SK-N-SH treated with all-trans-retinoic acid at 6 μM for 48 hours (cell line): ENCODE results near the gene EDEM3.

Experiments used
- BACH2 ChIP-seq: fragments of 250-450 bp; sonication (Bioruptor Pico); IDR thresholded peaks from 2 replicates; pipeline ENCODE4 v1.9.0; 2021; ENCODE audit warnings: mild to moderate bottlenecking, borderline replicate concordance
- CSRNP3 ChIP-seq: fragments of 250-450 bp; sonication (Bioruptor Pico); IDR thresholded peaks from 2 replicates; pipeline ENCODE4 v1.5.1; 2021; ENCODE audit warnings: mild to moderate bottlenecking, moderate library complexity
- PPARA ChIP-seq: fragments of 250-450 bp; sonication (Bioruptor Pico); IDR thresholded peaks from 2 replicates; pipeline ENCODE4 v1.5.0; 2020; ENCODE audit warnings: mild to moderate bottlenecking, borderline replicate concordance
- RARB ChIP-seq: fragments of 250-450 bp; sonication (Bioruptor Pico); IDR thresholded peaks from 2 replicates; pipeline ENCODE4 v1.8.0; 2021; ENCODE audit warnings: mild to moderate bottlenecking, moderate library complexity
- ZC3H10 ChIP-seq: fragments of 250-450 bp; sonication (Bioruptor Pico); IDR thresholded peaks from 2 replicates; pipeline ENCODE4 v1.5.1; 2021; ENCODE audit warnings: mild to moderate bottlenecking, moderate library complexity
- ZNF565 ChIP-seq: fragments of 450-650 bp; formaldehyde crosslinking; conservative IDR thresholded peaks from 2 replicates; pipeline ENCODE4 v1.5.0; 2020; ENCODE audit warnings: low read depth, mild to moderate bottlenecking, moderate library complexity

- TF ChIP-seq CSRNP3 (CRISPR knock-in tag) (no peak), RARB (no peak), ZC3H10 (CRISPR knock-in tag) (no peak), PPARA (CRISPR knock-in tag) (no peak), BACH2 (CRISPR knock-in tag) (no peak), ZNF565 (CRISPR knock-in tag) (no peak)
Observed at GRCh38 chr1:184669391-184669790, 85.3 kb downstream of the EDEM3 start.
